ENCODE measurements around the gene HLA-DOA. TPM values are rescaled to one million over a fixed set of nuclear protein-coding genes. Genes with fewer than 3 reads are reported as not detected.

Gene HLA-DOA
- total and polyA plus RNA-seq, 2 of the 8 experiments (the other 6 are each of a cell fraction or from before 2014, with no cell fraction given): 23.7 to 89.0 TPM

- Histone ChIP-seq H3K9me3 (ENCODE audit: insufficient read depth in 2 of 2, low read depth in 1 of 2, low read length in 1 of 2) (no peaks in the 10 kb centered on the region), H3K79me1 (ENCODE audit: low read depth, low read length) (no peaks in the 10 kb centered on the region), H3K9ac (replicated peaks in 1 of 4; ENCODE audit: extremely low read depth in 1 of 4, low read depth in 3 of 4, low read length in 3 of 4) (no peak overlapping the region), H2BK15ac (ENCODE audit: low read length) (no peak overlapping the region), H3K4me3 (ENCODE audit: extremely low read depth in 1 of 4, insufficient read depth in 2 of 4, low read depth in 3 of 4, low read length in 4 of 4) (no peak overlapping the region), H4K8ac (ENCODE audit: extremely low read depth, insufficient read depth, low read length) (no peak overlapping the region), H2AK5ac (ENCODE audit: low read depth, low read length) (no peak overlapping the region), H3K4me1 (replicated peaks in 1 of 4; ENCODE audit: control insufficient read depth in 3 of 4, insufficient read depth in 4 of 4, low read length in 3 of 4) (no peaks in the 10 kb centered on the region), H2BK120ac (replicated peaks; ENCODE audit: low read depth, low read length) (no peak overlapping the region), H3K23me2 (ENCODE audit: low read depth, low read length) (no peaks in the 10 kb centered on the region), H4K91ac (replicated peaks; ENCODE audit: insufficient read length, low read length) (no peak overlapping the region), H3K27me3 (replicated peaks in 1 of 4; ENCODE audit: control insufficient read depth in 3 of 4, extremely low read depth in 1 of 4, insufficient read depth in 3 of 4, low read length in 3 of 4) (no peaks in the 10 kb centered on the region), H3K36me3 (ENCODE audit: control insufficient read depth in 2 of 4, insufficient read depth in 4 of 4, low read length in 3 of 4) (no peaks in the 10 kb centered on the region), H4K5ac (ENCODE audit: insufficient read length, low read depth, low read length) (no peak overlapping the region), H3K4ac (replicated peaks; ENCODE audit: insufficient read length, low read depth, low read length) (no peak overlapping the region), H3K4me2 (ENCODE audit: insufficient read depth in 1 of 2, low read depth in 2 of 2, low read length in 2 of 2) (no peak overlapping the region), H3K23ac (ENCODE audit: insufficient read length) (no peak overlapping the region), H2BK20ac (ENCODE audit: low read length) (no peak overlapping the region), H2BK5ac (ENCODE audit: low read depth, low read length) (no peak overlapping the region), H2BK12ac (ENCODE audit: low read depth, low read length) (no peak overlapping the region), H4K20me1 (replicated peaks in 1 of 2; ENCODE audit: control insufficient read depth in 1 of 2, insufficient read depth in 2 of 2, low read length in 2 of 2) (no peaks in the 10 kb centered on the region), H3K79me2 (ENCODE audit: control insufficient read depth in 1 of 2, insufficient read depth in 2 of 2, low read length in 2 of 2) (no peaks in the 10 kb centered on the region), H3K18ac (ENCODE audit: extremely low read depth, low read length) (no peak overlapping the region), H2AFZ (ENCODE audit: low read length) (no peak overlapping the region), H3K14ac (ENCODE audit: insufficient read length) (no peak overlapping the region), H3K27ac (ENCODE audit: low read depth, low read length) (no peak overlapping the region), H3K56ac (replicated peaks; ENCODE audit: insufficient read length, low read depth, low read length) (no peak overlapping the region)
- TF ChIP-seq KDM4A (IDR thresholded peaks at IDR 0.05; ENCODE audit: low read depth, low read length, severe bottlenecking) (no peak), USF2 (IDR thresholded peaks at IDR 0.05; ENCODE audit: low read length) (no peak)
- ChIA-PET CTCF (ENCODE audit: partially characterized antibody) (interaction anchor here (1.4 kb wide), 2 partner anchors 13 to 43 kb away, joined by 3 to 5 read pairs; no protein-coding TSS in a partner anchor), POLR2A (ENCODE audit: partially characterized antibody) (no interaction called here)
- WGBS, 2 experiments (ENCODE audit: extremely low coverage in 1 of 2, insufficient coverage in 1 of 2, insufficient read length in 1 of 2, insufficient replicate concordance in 2 of 2, low coverage in 1 of 2, low lambda C conversion rate in 2 of 2, missing lambda C conversion rate in 1 of 2): 95% methylated on average over 2 of the region's 2 CpGs; no CpG with 5 or more reads in 1 of the 2 experiments
- no peak for DNase-seq (ENCODE audit: low read depth in 1 of 2, low spot score in 2 of 2)
- no peak for FAIRE-seq
Observed at GRCh38 chr6:33040157-33040556, 30.8 kb upstream of the HLA-DOA start.

Data from H1 (cell line).